Panc1 (cell line): Measurements from ENCODE around the gene SLCO4A1. TPM values are rescaled to one million over a fixed set of nuclear protein-coding genes. Genes with fewer than 3 reads are reported as not detected.

Experiments
- ATAC-seq: fragments of 200-7000 bp; cut with Tn5 transposase; 2 replicates; pipeline ENCODE4 v1.9.1; 2020; ENCODE audit warnings: mild to moderate bottlenecking, moderate library complexity
- BruUV-seq: library from RNA; stranded (reverse); fragments of 400-500 nt; replicated peaks from 2 replicates; lab custom pipeline; 2021; lab: Mats Ljungman, UMichigan
- CTCF ChIA-PET: fragments of 300-600 bp; sonication (Branson Sonifier 250); formaldehyde crosslinking; loops from one replicate; lab custom pipeline; 2022; ENCODE audit warnings: antibody characterized with exemption; lab: Charles Lee
- POLR2A ChIA-PET: fragments of 300-600 bp; sonication (Branson Sonifier 250); formaldehyde crosslinking; loops from one replicate; lab custom pipeline; 2022; ENCODE audit warnings: antibody characterized with exemption; lab: Charles Lee
- DNase-seq: peaks from one replicate; pipeline ENCODE4 v3.0.0-alpha.2; 2010; ENCODE audit warnings: low read depth, low spot score
- H3K27ac ChIP-seq: 2 replicates; pipeline ENCODE4 v1.5.1; 2011; ENCODE audit warnings: mild to moderate bottlenecking, low read length, inconsistent platforms
- H3K27me3 ChIP-seq: fragments of 200-500 bp; sonication (Bioruptor generic); 2 replicates; pipeline ENCODE4 v1.6.0; 2014; ENCODE audit warnings: low read length, inconsistent platforms; ENCODE audit not compliant: control insufficient read depth, insufficient read depth
- H3K36me3 ChIP-seq: fragments of 200-500 bp; sonication (Bioruptor generic); 2 replicates; pipeline ENCODE4 v1.5.1; 2014; ENCODE audit warnings: inconsistent platforms, mild to moderate bottlenecking, low read length, moderate library complexity; ENCODE audit not compliant: control insufficient read depth, insufficient read depth
- H3K4me1 ChIP-seq: 2 replicates; pipeline ENCODE4 v1.5.1; 2011; ENCODE audit warnings: inconsistent platforms, mild to moderate bottlenecking, low read length, moderate library complexity; ENCODE audit not compliant: control insufficient read depth, insufficient read depth
- H3K4me3 ChIP-seq, 2 experiments: 2 replicates each; pipeline ENCODE4 v1.5.1; 2011 to 2012; ENCODE audit warnings: low read depth in 2 of 2, low read length in 2 of 2, mild to moderate bottlenecking in 2 of 2, inconsistent platforms in 1 of 2, moderate library complexity in 1 of 2
- H3K9me3 ChIP-seq: fragments of 200-500 bp; sonication (Bioruptor generic); 2 replicates; pipeline ENCODE4 v1.5.1; 2014; ENCODE audit warnings: low read depth, mild to moderate bottlenecking, inconsistent platforms, low read length, moderate library complexity; ENCODE audit not compliant: control insufficient read depth, insufficient read depth
- CTCF ChIP-seq: fragments of 450-650 bp; IDR thresholded peaks from 2 replicates; pipeline ENCODE4 v1.5.1; 2017; ENCODE audit warnings: mild to moderate bottlenecking
- POLR2AphosphoS5 ChIP-seq: IDR thresholded peaks from 2 replicates; pipeline ENCODE4 v1.6.1; 2012; ENCODE audit warnings: mild to moderate bottlenecking, low read depth, low read length, moderate library complexity
- REST ChIP-seq, 2 experiments: IDR thresholded peaks; 2 replicates each; pipeline ENCODE4 v1.6.1; 2011 to 2012; ENCODE audit warnings: low read depth in 2 of 2, control low read depth in 1 of 2, low read length in 1 of 2, mild to moderate bottlenecking in 1 of 2, moderate library complexity in 1 of 2; ENCODE audit not compliant: insufficient read depth in 1 of 2
- SIN3A ChIP-seq: IDR thresholded peaks from 2 replicates; pipeline ENCODE4 v1.6.1; 2012; ENCODE audit warnings: low read depth, mild to moderate bottlenecking, low read length, moderate library complexity, borderline replicate concordance; ENCODE audit not compliant: insufficient read depth
- TCF7L2 ChIP-seq: IDR thresholded peaks from 2 replicates; pipeline ENCODE4 v1.6.1; 2011; ENCODE audit warnings: mild to moderate bottlenecking, low read depth, low read length, inconsistent platforms
- in situ Hi-C: cut with HindIII; loops from 2 replicates; pipeline ENCODE4 v1.10.0; 2016; ENCODE audit warnings: low sequenced_read_pairs, low pct_unique_long_range_greater_than_20kb
- intact Hi-C: fragments of 100-400 bp; cut with micrococcal nuclease; formaldehyde crosslinking; loops from one replicate; pipeline ENCODE4 v1.10.0; 2022; ENCODE audit not compliant: unreplicated experiment
- total RNA-seq: library from RNA; stranded (reverse); gene quantifications from one replicate; pipeline ENCODE4 v1.2.1, GENCODE V29; 2021; ENCODE audit not compliant: unreplicated experiment

Gene SLCO4A1
- total RNA-seq, 1 experiment from 2014 or later: 167 TPM

GRCh38 chr20:62688083-62688482 lies 45.8 kb downstream of the SLCO4A1 start:
- Histone ChIP-seq H3K27me3 (no peaks in the 10 kb centered on the region), H3K9me3 (no peaks in the 10 kb centered on the region), H3K4me3 (no peak overlapping the region), H3K4me1 (peaks cover 13% of the 10 kb centered on the region), H3K27ac (no peak overlapping the region), H3K36me3 (no peaks in the 10 kb centered on the region)
- no TSS peak for BruUV-seq
- no peak for DNase-seq
- TF ChIP-seq POLR2AphosphoS5: no peak
- no peak for TF ChIP-seq TCF7L2
- no peak for TF ChIP-seq REST (IDR thresholded peaks at IDR 0.05; ENCODE audit: insufficient read depth in 1 of 2, low read depth in 2 of 2, low read length in 1 of 2)
- TF ChIP-seq SIN3A: no peak
- no peak for TF ChIP-seq CTCF
- in situ Hi-C loops: no loop called here
- ChIA-PET CTCF (interaction anchor here (0.8 to 1.6 kb wide), 2 partner anchors 20 to 104 kb away, joined by 3 to 4 read pairs; no protein-coding TSS in a partner anchor), POLR2A (no interaction called here)
- no peak for ATAC-seq
- intact Hi-C loops: no loop called here

- Histone ChIP-seq H3K27me3 (no peaks in the 10 kb centered on the region), H3K4me1 (peaks cover 13% of the 10 kb centered on the region), H3K36me3 (no peaks in the 10 kb centered on the region), H3K4me3 (no peak overlapping the region), H3K9me3 (no peaks in the 10 kb centered on the region), H3K27ac (no peak overlapping the region)
- ATAC-seq: peak; percentile 57
- in situ Hi-C loops: no loop called here
- no peak for TF ChIP-seq SIN3A
- TF ChIP-seq REST (IDR thresholded peaks at IDR 0.05; ENCODE audit: insufficient read depth in 1 of 2, low read depth in 2 of 2, low read length in 1 of 2): no peak
- no peak for TF ChIP-seq POLR2AphosphoS5
- TF ChIP-seq CTCF: no peak; the same call in 1 of the 2 replicates
- TF ChIP-seq TCF7L2: no peak
- CTCF ChIA-PET: interaction anchor here (0.6 to 1.6 kb wide), 2 partner anchors 19 to 56 kb away, joined by 4 read pairs; no protein-coding TSS in a partner anchor
- DNase-seq: no peak
- no TSS peak for BruUV-seq
- intact Hi-C loops: no loop called here
- POLR2A ChIA-PET: no interaction called here
Measured at GRCh38 chr20:62688855-62689460, 46.7 kb downstream of the SLCO4A1 start.
